IMR-90 (cell line): ENCODE measurements around the gene UBD. TPM values are rescaled to one million over a fixed set of nuclear protein-coding genes. Genes with fewer than 3 reads are reported as not detected.

ENCODE experiments used
- ATAC-seq: fragments of 200-7000 bp; cut with Tn5 transposase; 2 replicates; pipeline ENCODE4 v1.9.1; 2020; ENCODE audit warnings: low read depth, mild to moderate bottlenecking, moderate library complexity
- BruUV-seq: library from RNA; stranded (reverse); fragments of 400-500 nt; replicated peaks from 2 replicates; lab custom pipeline; 2021; lab: Mats Ljungman, UMichigan
- CTCF ChIA-PET: fragments of 300-600 bp; formaldehyde crosslinking; extraction: SDS; loops from one replicate; lab custom pipeline; 2021; ENCODE audit warnings: antibody characterized with exemption; lab: Yijun Ruan, JAX
- POLR2A ChIA-PET: fragments of 300-600 bp; sonication (Branson Sonifier 250); formaldehyde crosslinking; loops from one replicate; lab custom pipeline; 2022; ENCODE audit warnings: antibody characterized with exemption; ENCODE audit not compliant: unreplicated experiment; lab: Charles Lee
- DNase-seq: peaks from one replicate; pipeline ENCODE4 v3.0.0; 2013
- H2AFZ ChIP-seq: replicated peaks from 2 replicates; pipeline ENCODE3; 2013; ENCODE audit warnings: low read length, mild to moderate bottlenecking; ENCODE audit not compliant: poor library complexity
- H2AK5ac ChIP-seq: 2 replicates; pipeline ENCODE4 v1.6.1; 2013; ENCODE audit warnings: low read depth, low read length, inconsistent platforms
- H2AK9ac ChIP-seq: replicated peaks from 2 replicates; pipeline ENCODE3; 2013; ENCODE audit warnings: mild to moderate bottlenecking, low read depth, low read length, moderate library complexity; ENCODE audit not compliant: poor library complexity
- H2BK120ac ChIP-seq: 2 replicates; pipeline ENCODE4 v1.6.1; 2013; ENCODE audit warnings: low read depth, low read length, inconsistent platforms
- H2BK15ac ChIP-seq: 3 replicates; pipeline ENCODE4 v1.6.1; 2013; ENCODE audit warnings: low read depth, low read length, inconsistent platforms
- H2BK20ac ChIP-seq: 2 replicates; pipeline ENCODE4 v1.6.1; 2013; ENCODE audit warnings: low read depth, mild to moderate bottlenecking, inconsistent platforms, low read length, moderate library complexity
- H2BK5ac ChIP-seq: 2 replicates; pipeline ENCODE4 v1.6.1; 2013; ENCODE audit warnings: mild to moderate bottlenecking, low read depth, low read length, inconsistent platforms; ENCODE audit not compliant: poor library complexity, severe bottlenecking
- H3K14ac ChIP-seq: replicated peaks from 2 replicates; pipeline ENCODE4 v1.6.1; 2013; ENCODE audit warnings: low read depth, low read length, inconsistent platforms
- H3K18ac ChIP-seq: 2 replicates; pipeline ENCODE4 v1.6.1; 2013; ENCODE audit warnings: low read depth, low read length, control low read depth
- H3K23ac ChIP-seq: 2 replicates; pipeline ENCODE4 v1.6.1; 2013; ENCODE audit warnings: low read depth, low read length, inconsistent platforms
- H3K27ac ChIP-seq: 2 replicates; pipeline ENCODE4 v1.5.1; 2013; ENCODE audit warnings: mild to moderate bottlenecking, control low read depth, low read length; ENCODE audit not compliant: insufficient read depth
- H3K27me3 ChIP-seq: 2 replicates; pipeline ENCODE4 v1.6.1; 2013; ENCODE audit warnings: low read length; ENCODE audit not compliant: control insufficient read depth, insufficient read depth
- H3K36me3 ChIP-seq: 2 replicates; pipeline ENCODE4 v1.6.1; 2013; ENCODE audit warnings: low read length, mixed read lengths; ENCODE audit not compliant: control insufficient read depth, insufficient read depth
- H3K4ac ChIP-seq: 2 replicates; pipeline ENCODE4 v1.6.1; 2013; ENCODE audit warnings: low read depth, low read length, inconsistent platforms
- H3K4me1 ChIP-seq: 2 replicates; pipeline ENCODE4 v1.6.1; 2013; ENCODE audit warnings: low read length, mixed read lengths; ENCODE audit not compliant: control insufficient read depth, insufficient read depth
- H3K4me2 ChIP-seq: 2 replicates; pipeline ENCODE4 v1.6.1; 2013; ENCODE audit warnings: low read depth, mild to moderate bottlenecking, control low read depth, low read length, moderate library complexity
- H3K4me3 ChIP-seq: 2 replicates; pipeline ENCODE4 v1.5.1; 2013; ENCODE audit warnings: low read depth, mild to moderate bottlenecking, control low read depth, low read length, moderate library complexity; ENCODE audit not compliant: insufficient read depth
- H3K56ac ChIP-seq: 2 replicates; pipeline ENCODE4 v1.6.1; 2013; ENCODE audit warnings: low read length, inconsistent platforms; ENCODE audit not compliant: insufficient read depth; ENCODE audit errors: extremely low read depth
- H3K79me1 ChIP-seq, 2 experiments: 2 replicates each; pipeline ENCODE4 v1.6.1; 2013; ENCODE audit warnings: low read length in 2 of 2, inconsistent platforms in 1 of 2, low read depth in 1 of 2
- H3K9ac ChIP-seq: 2 replicates; pipeline ENCODE4 v1.6.1; 2013; ENCODE audit warnings: low read depth, low read length, control low read depth
- H3K9me1 ChIP-seq: 2 replicates; pipeline ENCODE4 v1.6.1; 2013; ENCODE audit warnings: low read length, inconsistent platforms; ENCODE audit not compliant: insufficient read depth
- H3K9me3 ChIP-seq: 2 replicates; pipeline ENCODE4 v1.6.1; 2013; ENCODE audit warnings: low read length; ENCODE audit not compliant: control insufficient read depth, insufficient read depth
- H4K20me1 ChIP-seq: 2 replicates; pipeline ENCODE4 v1.6.1; 2013; ENCODE audit warnings: low read length, inconsistent platforms; ENCODE audit not compliant: insufficient read depth
- H4K5ac ChIP-seq: 2 replicates; pipeline ENCODE4 v1.6.1; 2013; ENCODE audit warnings: mild to moderate bottlenecking, low read depth, low read length, control low read depth
- H4K8ac ChIP-seq, 2 experiments: 2 replicates each; pipeline ENCODE4 v1.6.1; 2013; ENCODE audit warnings: low read depth in 2 of 2, low read length in 2 of 2, control low read depth in 1 of 2, inconsistent platforms in 1 of 2
- H4K91ac ChIP-seq: 2 replicates; pipeline ENCODE4 v1.6.1; 2013; ENCODE audit warnings: low read depth, low read length, inconsistent platforms; ENCODE audit not compliant: insufficient read depth
- BHLHE40 ChIP-seq: fragments of 150-350 bp; IDR thresholded peaks from 2 replicates; pipeline ENCODE4 v1.6.1; 2016; ENCODE audit warnings: mild to moderate bottlenecking, low read depth, low read length
- CHD1 ChIP-seq: IDR thresholded peaks from 2 replicates; pipeline ENCODE4 v1.6.1; 2012; ENCODE audit warnings: low read depth, low read length, improper control_type of control experiment
- FOS ChIP-seq: fragments of 150-350 bp; IDR thresholded peaks from 2 replicates; pipeline ENCODE4 v1.6.1; 2016; ENCODE audit warnings: low read depth, low read length
- POLR2A ChIP-seq: IDR thresholded peaks from 2 replicates; pipeline ENCODE4 v1.6.1; 2012; ENCODE audit warnings: mild to moderate bottlenecking, low read depth, low read length
- RAD21 ChIP-seq: IDR thresholded peaks from 2 replicates; pipeline ENCODE4 v1.6.1; 2012; ENCODE audit warnings: low read length, improper control_type of control experiment
- RCOR1 ChIP-seq: IDR thresholded peaks from 2 replicates; pipeline ENCODE4 v1.6.1; 2012; ENCODE audit warnings: mild to moderate bottlenecking, low read length, improper control_type of control experiment; ENCODE audit not compliant: insufficient replicate concordance
- SMC3 ChIP-seq: fragments of 150-350 bp; IDR thresholded peaks from 2 replicates; pipeline ENCODE4 v1.6.1; 2016; ENCODE audit warnings: low read depth, mild to moderate bottlenecking, antibody characterized with exemption, low read length, moderate library complexity
- WGBS, 2 experiments: methylation state at CpG; one replicate each; pipeline versions ENCODE4 v1.1.5 to v1.1.7; 2013; ENCODE audit warnings: missing lambda C conversion rate in 2 of 2; ENCODE audit not compliant: insufficient read length in 1 of 2; ENCODE audit errors: extremely low coverage in 2 of 2; 5-methylcytosine and 5-hydroxymethylcytosine counted together
- dilution Hi-C: fragments of 300-500 bp; cut with HindIII; formaldehyde crosslinking; loops from one replicate; pipeline ENCODE4 v1.14.3; 2018; ENCODE audit warnings: low sequenced_read_pairs; ENCODE audit not compliant: unreplicated experiment
- in situ Hi-C: fragments of 300-500 bp; cut with MboI; formaldehyde crosslinking; loops from 3 replicates; pipeline ENCODE4 v1.14.3; 2019; ENCODE audit warnings: low sequenced_read_pairs, inconsistent platforms, mixed read lengths
- intact Hi-C: fragments of 100-400 bp; cut with micrococcal nuclease; formaldehyde crosslinking; loops from 2 replicates; pipeline ENCODE4 v1.10.0; 2022
- polyA plus RNA-seq, 3 experiments: library from polyadenylated mRNA; depleted of rRNA; stranded (reverse); fragments of >200 nt; gene quantifications; 2 replicates each; pipeline ENCODE4 v1.2.3, GENCODE V29; 2012; ENCODE audit warnings: low replicate concordance in 1 of 3
- total RNA-seq: library from RNA; depleted of rRNA; stranded (reverse); fragments of >200 nt; gene quantifications from 2 replicates; pipeline ENCODE4 v1.2.3, GENCODE V29; 2012

UBD gene
- total and polyA plus RNA-seq, 2 of the 4 experiments (the other 2 are of a cell fraction), result not detected

DNA sequence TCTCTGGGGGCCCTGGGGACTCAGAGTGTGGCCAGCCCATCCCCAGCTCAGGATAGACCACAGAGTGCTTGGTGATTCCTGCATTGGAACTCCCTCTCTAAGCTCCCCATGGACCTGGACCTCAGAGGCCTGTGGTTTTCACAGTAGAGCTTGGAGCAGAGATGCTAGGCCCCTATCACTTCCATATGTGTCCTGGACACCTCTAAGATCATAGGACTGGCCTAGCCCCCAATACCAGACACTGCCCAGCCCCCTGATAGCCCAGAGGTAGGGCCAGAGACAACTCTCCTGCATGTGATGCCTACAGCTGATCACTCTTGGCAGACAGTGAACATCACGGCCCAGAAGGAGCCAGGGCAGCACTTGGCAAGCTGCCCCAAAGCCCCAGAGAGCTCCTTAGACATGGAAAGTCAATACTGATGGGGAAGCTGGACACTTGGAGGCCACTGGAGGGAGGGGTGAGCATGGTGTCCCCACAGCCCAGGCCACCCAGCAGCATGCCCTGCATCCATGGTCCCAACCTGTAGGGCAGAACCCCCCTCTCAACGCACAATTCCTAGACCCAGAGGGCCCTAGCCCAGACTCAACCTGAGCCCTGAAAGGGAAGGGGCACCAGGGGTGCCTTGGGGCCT lies 27.1 kb downstream of the UBD start:
- Histone ChIP-seq H2BK120ac (no peak overlapping the region), H2BK20ac (no peak overlapping the region), H2BK15ac (no peak overlapping the region), H3K14ac (no peak overlapping the region), H3K4me2 (no peak overlapping the region), H4K91ac (no peak overlapping the region), H3K9me1 (no peaks in the 10 kb centered on the region), H3K4me1 (no peaks in the 10 kb centered on the region), H4K20me1 (no peaks in the 10 kb centered on the region), H2BK5ac (no peak overlapping the region), H4K8ac (no peak overlapping the region), H2AK5ac (no peak overlapping the region), H3K4ac (no peak overlapping the region), H3K9me3 (peaks cover 3% of the 10 kb centered on the region; the same call in 1 of the 2 replicates), H3K27ac (no peak overlapping the region), H3K18ac (no peak overlapping the region), H3K27me3 (no peaks in the 10 kb centered on the region), H4K5ac (no peak overlapping the region), H3K56ac (no peak overlapping the region), H3K9ac (no peak overlapping the region), H3K4me3 (no peak overlapping the region), H3K23ac (no peak overlapping the region), H3K79me1 (no peaks in the 10 kb centered on the region), H2AK9ac (no peak overlapping the region), H3K36me3 (no peaks in the 10 kb centered on the region), H2AFZ (no peak overlapping the region)
- no peak for DNase-seq
- BruUV-seq, result no TSS peak
- intact Hi-C loops (no loop called here), in situ Hi-C loops (no loop called here), dilution Hi-C loops (no loop called here)
- WGBS, 2 experiments, result no CpG with 5 or more reads among the region's 2 CpGs
- TF ChIP-seq CHD1, result no peak
- no peak for TF ChIP-seq RCOR1
- no peak for TF ChIP-seq RAD21
- TF ChIP-seq FOS, result no peak
- no peak for TF ChIP-seq BHLHE40
- no peak for TF ChIP-seq SMC3
- no peak for TF ChIP-seq POLR2A
- ChIA-PET POLR2A (interaction anchor here (0.6 kb wide), 1 partner anchor 77 kb away, joined by 3 read pairs; no protein-coding TSS in a partner anchor), CTCF (no interaction called here)
- ATAC-seq, result no peak
